HG03571 (cell line): ENCODE results near the gene AARS1.
"Not testable (repeated sequence)": the region's sequence is repeated elsewhere in the genome, so short reads cannot be mapped to it uniquely, and the experiment has no call there.

Experiments used
- ATAC-seq: cut with Tn5 transposase; IDR thresholded peaks from one replicate; pipeline ENCODE4 v1.9.1; 2021; ENCODE audit not compliant: unreplicated experiment

Gene AARS1

DNA sequence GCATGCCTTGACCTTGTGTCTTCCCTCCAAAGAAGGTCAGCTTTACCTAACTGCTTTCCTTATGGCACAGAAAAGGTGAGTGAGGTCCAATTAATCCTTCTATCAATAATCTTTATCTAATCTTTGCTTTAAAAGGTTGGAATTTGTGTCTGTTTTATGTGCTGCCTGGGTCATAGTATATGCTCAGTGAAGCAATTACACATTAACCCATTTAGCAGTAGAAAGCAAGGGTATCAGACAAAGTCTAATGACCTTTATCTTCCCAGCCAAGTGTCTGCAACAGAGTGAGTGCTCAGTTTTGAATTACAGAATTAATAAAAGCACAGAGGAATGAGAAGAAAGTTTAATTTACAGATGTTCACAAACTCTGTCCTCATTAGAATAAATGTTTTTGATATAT is 63.3 kb downstream of the AARS1 start:
- not testable (repeated sequence) for ATAC-seq

DNA sequence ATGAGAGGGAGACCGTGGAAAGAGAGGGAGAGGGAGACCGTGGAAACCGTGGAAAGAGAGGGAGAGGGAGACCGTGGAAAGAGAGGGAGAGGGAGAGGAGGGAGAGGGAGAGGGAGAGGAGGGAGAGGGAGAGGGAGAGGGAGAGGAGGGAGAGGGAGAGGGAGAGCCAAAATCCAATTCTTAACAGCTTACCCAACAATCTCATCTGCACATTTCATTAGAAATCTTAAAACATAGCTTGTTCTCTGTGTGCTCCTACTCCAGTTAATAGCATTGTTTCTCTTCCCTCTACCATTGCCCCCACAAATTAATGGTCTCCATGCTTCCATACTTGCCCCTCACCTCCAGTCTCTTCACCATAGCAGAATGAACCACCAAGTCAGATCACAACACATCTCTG is 63.9 kb downstream of the AARS1 start:
- ATAC-seq = not testable (repeated sequence)

DNA sequence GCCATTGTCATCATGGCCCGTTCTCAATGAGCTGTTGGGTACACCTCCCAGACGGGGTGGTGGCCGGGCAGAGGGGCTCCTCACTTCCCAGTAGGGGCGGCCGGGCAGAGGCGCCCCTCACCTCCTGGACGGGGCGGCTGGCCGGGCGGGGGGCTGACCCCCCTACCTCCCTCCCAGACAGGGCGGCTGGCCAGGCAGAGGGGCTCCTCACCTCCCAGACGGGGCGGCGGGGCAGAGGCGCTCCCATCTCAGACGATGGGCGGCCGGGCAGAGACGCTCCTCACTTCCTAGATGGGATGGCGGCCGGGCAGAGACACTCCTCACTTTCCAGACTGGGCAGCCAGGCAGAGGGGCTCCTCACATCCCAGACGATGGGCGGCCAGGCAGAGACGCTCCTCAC is 64.7 kb downstream of the AARS1 start:
- ATAC-seq = not testable (repeated sequence)

DNA sequence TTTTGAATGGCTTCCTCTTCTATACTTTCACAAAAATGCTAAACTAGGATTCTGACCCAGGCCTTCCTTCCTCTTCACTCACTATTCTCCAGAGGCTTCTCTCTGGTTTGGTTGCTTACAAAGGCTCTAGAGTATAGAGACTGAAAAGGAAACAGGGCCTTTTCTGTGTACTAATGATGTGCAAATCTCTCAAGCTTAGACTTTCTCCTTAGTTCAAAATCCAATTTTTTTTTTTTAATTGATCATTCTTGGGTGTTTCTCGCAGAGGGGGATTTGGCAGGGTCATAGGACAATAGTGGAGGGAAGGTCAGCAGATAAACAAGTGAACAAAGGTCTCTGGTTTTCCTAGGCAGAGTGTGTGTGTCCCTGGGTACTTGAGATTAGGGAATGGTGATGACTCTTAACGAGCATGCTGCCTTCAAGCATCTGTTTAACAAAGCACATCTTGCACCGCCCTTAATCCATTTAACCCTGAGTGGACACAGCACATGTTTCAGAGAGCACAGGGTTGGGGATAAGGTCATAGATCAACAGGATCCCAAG is 65.3 kb downstream of the AARS1 start:
- not testable (repeated sequence) for ATAC-seq

DNA sequence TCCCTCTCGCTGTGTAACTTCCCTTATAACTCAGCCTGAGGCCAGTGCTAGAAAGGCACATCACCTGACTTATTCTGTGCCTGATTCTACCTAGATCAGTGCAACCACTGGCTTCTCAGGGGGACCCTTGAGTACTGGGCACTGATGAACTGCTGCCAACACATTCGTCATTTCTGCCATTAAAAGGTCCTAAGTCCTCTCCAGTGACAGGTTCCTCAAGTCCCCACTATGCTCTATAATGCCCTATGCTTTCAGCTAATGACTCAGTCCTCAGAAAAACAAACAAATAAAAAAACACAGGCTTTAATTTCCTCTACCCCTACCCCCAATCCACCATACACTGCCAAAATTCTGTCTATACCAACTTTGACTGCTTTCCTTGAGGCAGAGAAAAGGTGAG is 66.1 kb downstream of the AARS1 start:
- not testable (repeated sequence) for ATAC-seq

DNA sequence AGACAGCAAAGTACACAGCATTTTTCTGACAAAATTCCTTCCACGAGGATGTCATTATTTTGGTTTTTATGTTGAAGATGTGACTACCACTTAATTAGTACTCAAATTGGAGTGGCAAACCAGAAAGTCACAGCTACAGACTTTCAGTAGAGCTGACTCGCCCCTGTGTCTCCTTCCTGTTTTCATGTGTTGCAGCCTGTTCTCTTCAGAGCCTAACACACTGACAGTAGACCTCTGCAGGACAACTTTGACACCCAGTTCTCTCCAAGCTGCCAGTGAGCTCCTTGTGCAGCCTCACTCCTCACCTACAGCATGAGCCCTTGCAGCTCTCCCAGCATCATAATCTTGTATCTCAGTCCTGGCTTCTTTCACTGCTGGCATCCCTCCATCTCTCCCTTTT is 66.7 kb downstream of the AARS1 start:
- ATAC-seq = not testable (repeated sequence)

DNA sequence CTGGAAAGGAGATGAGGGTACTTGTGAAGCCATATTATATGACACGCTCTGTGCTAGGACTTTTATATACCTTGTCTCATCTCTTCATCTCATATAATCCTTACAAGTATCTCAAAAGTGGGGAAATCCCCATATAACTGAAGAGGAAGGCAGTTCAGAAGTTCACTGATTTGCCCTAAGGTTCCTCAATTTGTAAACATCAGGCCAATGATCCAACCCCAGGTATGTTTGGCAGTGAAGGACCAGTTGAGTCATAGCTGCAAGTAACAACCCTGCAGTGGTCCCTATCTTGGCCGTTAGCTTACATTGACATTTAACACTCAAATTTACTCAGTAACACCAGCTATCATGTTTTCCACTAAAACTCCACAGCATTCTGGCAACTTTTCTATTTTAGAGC is 70.7 kb downstream of the AARS1 start:
- not testable (repeated sequence) for ATAC-seq

DNA sequence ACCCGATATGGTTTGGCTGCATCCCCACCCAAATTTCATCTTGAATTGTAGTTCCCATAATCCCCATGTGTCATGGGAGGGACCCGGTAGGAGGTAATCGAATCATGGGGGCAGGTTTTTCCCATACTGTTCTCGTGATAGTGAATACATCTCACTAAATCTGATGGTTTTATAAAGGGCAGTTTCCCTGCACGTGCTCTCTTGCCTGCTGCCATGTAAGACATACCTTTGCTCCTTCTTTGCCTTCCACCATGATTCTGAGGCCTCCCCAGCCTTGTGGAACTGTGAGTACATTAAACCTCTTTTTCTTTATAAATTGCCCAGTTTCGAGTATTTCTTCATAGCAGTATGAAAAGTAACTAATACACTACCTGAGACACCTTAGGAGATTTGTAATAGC is 82.9 kb downstream of the AARS1 start:
- not testable (repeated sequence) for ATAC-seq

DNA sequence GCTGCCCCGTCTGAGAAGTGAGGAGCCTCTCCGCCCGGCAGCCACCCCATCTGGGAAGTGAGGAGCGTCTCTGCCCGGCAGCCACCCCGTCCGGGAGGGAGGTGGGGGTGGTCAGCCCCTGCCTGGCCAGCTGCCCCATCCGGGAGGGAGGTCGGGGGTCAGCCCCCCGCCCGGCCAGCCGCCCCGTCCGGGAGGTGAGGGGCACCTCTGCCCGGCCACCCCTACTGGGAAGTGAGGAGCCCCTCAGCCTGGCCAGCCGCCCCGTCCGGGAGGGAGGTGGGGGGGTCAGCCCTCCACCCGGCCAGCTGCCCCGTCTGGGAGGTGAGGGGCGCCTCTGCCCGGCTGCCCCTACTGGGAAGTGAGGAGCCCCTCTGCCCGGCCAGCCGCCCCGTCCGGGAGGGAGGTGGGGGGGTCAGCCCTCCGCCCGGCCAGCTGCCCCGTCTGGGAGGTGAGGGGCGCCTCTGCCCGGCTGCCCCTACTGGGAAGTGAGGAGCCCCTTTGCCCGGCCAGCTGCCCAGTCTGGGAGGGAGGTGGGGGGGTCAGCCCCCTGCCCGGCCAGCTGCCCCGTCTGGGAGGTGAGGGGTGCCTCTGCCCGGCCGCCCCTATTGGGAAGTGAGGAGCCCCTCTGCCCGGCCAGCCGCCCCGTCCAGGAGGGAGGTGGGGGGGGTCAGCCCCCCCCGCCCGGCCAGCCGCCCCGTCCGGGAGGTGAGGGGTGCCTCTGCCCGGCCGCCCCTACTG is 84.5 kb downstream of the AARS1 start:
- not testable (repeated sequence) for ATAC-seq

DNA sequence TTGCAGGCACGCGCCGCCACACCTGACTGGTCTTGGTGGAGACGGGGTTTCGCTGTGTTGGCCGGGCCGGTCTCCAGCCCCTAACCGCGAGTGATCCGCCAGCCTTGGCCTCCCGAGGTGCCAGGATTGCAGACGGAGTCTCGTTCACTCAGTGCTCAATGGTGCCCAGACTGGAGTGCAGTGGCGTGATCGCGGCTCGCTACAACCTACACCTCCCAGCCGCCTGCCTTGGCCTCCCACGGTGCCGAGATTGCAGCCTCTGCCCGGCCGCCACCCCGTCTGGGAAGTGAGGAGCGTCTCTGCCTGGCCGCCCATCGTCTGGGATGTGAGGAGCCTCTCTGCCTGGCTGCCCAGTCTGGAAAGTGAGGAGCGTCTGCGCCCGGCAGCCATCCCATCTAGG is 85.3 kb downstream of the AARS1 start:
- not testable (repeated sequence) for ATAC-seq

DNA sequence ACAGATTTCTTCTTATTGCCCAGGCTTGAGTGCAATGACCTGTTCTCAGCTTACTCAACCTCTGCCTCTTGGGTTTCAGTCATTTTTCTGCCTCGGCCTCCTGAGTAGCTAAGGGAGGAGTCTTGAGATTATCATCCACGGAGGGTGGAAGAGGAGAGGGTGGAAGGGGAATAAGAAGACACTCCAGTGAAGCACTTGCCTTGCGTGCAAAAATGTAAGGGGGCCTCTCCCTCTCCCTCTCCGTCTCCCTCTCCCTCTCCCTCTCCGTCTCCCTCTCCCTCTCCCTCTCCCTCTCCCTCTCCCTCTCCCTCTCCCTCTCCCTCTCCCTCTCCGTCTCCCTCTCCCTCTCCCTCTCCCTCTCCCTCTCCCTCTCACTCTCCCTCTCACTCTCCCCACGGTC is 85.8 kb downstream of the AARS1 start:
- ATAC-seq = not testable (repeated sequence)
